ENCODE data around the gene SAMD4A.

The SAMD4A gene

DNA sequence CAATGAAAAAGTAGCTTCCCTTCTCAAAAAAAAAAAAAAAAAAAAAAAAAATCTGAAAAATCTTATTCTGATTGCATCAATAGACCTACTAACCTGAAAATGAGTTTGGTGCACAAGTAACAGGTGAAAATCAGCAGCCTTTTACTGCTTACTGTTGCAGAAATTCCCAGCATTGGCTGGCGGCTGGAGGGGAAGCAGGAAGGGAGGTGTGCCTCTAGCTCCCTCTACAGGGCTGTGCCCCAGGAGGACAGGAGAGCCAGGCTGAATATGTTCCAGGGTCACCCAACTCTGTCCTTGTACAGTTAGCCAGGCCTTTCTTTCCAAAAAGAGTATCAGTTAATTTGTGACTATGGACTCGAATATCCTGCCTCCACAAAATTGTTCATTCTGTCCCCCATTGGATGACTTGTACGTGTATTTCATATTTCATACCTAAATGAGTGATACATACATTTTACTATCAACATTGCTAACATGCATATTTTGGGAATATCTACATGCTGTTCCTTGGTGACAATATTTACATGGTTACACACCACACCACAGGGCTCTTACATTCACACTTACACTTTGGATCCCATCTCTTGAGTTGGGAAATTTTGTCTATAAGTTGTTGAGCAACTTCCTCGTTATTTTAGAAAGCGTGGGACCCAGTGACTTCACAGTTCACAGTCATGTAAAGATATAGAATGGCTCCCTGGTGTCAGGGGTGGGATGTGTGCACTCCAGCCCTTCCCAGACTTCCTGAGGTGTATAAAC, 124.8 kb downstream of the SAMD4A start:
- Histone ChIP-seq H3K36me3 (ENCODE audit: control insufficient read depth, low read depth, low read length) (no peaks in the 10 kb centered on the region), H3K27ac (ENCODE audit: low read length) (no peak overlapping the region), H3K9me3 (ENCODE audit: control insufficient read depth, low read depth, low read length) (no peaks in the 10 kb centered on the region), H3K27me3 (ENCODE audit: control insufficient read depth, insufficient read depth, low read length) (no peaks in the 10 kb centered on the region), H3K9ac (ENCODE audit: low read length) (no peak overlapping the region), H3K4me3 (ENCODE audit: low read length) (no peak overlapping the region), H3K4me1 (ENCODE audit: control insufficient read depth, low read depth, low read length) (no peaks in the 10 kb centered on the region)

DNA sequence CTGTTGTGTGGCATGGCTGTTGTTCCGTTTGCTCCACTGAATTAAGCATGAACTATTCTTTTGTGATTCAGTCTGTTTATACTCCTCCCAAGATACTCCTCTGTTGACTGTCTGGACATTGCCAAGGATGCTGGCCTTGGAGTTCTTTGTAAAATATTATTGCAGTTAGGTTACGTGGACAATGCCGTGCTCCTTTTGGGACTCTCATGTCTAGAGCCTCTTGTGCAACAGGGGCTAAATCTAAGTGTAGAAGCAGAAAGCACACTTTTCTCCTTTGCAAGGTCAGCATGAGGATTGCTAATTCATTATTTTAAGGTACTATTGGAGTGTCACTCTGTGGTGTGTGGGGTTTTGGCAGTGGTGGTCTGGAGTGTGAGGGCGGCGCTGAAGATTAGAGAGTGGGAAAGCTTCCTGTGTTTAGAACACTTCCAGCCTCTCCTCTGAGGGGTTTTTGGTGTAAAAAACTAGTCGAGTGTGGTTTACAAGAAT, 125.4 kb downstream of the SAMD4A start:
- no peak overlapping the region for H3K9ac ChIP-seq (ENCODE audit: low read length)
- H3K27ac ChIP-seq (ENCODE audit: low read length), result no peak overlapping the region
- no peaks in the 10 kb centered on the region for H3K9me3 ChIP-seq (ENCODE audit: control insufficient read depth, low read depth, low read length)
- no peaks in the 10 kb centered on the region for H3K36me3 ChIP-seq (ENCODE audit: control insufficient read depth, low read depth, low read length)
- no peaks in the 10 kb centered on the region for H3K4me1 ChIP-seq (ENCODE audit: control insufficient read depth, low read depth, low read length)
- no peak overlapping the region for H3K4me3 ChIP-seq (ENCODE audit: low read length)
- H3K27me3 ChIP-seq (ENCODE audit: control insufficient read depth, insufficient read depth, low read length), result no peaks in the 10 kb centered on the region

DNA sequence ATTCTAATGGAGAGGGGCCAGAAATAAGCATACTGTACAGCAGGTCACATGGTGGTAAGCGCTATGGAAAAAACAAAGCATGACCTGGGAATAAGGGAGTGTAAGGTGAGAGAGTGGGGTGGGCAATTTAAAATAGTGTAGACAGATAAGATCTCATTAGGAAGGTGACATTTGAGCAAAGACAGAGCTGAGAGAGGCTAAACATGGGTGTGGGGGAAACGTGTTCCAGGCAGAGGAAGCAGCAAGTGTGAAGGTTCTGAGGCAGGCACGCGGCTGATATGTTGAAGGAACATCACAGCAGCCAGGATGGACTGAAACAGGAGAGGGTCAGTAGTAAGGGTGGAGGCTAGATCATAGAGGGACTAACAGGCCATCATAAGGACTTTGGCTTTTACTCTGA, 126.8 kb downstream of the SAMD4A start:
- Histone ChIP-seq H3K36me3 (ENCODE audit: control insufficient read depth, low read depth, low read length) (no peaks in the 10 kb centered on the region), H3K4me3 (ENCODE audit: low read length) (no peak overlapping the region), H3K9ac (ENCODE audit: low read length) (no peak overlapping the region), H3K27me3 (ENCODE audit: control insufficient read depth, insufficient read depth, low read length) (no peaks in the 10 kb centered on the region), H3K9me3 (ENCODE audit: control insufficient read depth, low read depth, low read length) (no peaks in the 10 kb centered on the region), H3K4me1 (ENCODE audit: control insufficient read depth, low read depth, low read length) (no peaks in the 10 kb centered on the region), H3K27ac (ENCODE audit: low read length) (no peak overlapping the region)

GRCh38 chr14:54695196-54695595, 128.3 kb downstream of the SAMD4A start:
- Histone ChIP-seq H3K9me3 (ENCODE audit: control insufficient read depth, low read depth, low read length) (no peaks in the 10 kb centered on the region), H3K27me3 (ENCODE audit: control insufficient read depth, insufficient read depth, low read length) (no peaks in the 10 kb centered on the region), H3K9ac (ENCODE audit: low read length) (no peak overlapping the region)

DNA sequence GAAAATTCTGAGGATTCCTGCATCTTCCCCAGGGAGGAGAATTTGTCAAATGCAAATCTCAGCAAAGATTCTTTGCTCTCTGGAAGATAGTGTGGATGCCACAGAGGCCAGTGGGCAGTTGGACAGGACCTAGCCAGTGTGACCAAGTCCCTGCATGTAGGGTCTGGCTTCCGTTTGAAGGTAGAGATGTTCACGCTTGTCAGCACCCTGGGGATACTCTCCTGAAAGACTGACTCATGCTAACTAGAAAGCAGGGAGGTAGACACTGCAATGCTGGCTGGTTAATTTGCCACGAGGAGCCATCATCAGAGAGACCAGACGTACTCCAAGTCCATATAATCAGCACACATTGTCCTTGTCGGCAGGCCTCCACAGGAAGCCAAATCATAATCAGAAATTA, 130.1 kb downstream of the SAMD4A start:
- Histone ChIP-seq H3K4me3 (ENCODE audit: low read length) (no peak overlapping the region), H3K27me3 (ENCODE audit: control insufficient read depth, insufficient read depth, low read length) (no peaks in the 10 kb centered on the region), H3K27ac (ENCODE audit: low read length) (no peak overlapping the region), H3K9ac (ENCODE audit: low read length) (no peak overlapping the region), H3K4me1 (ENCODE audit: control insufficient read depth, low read depth, low read length) (no peaks in the 10 kb centered on the region), H3K9me3 (ENCODE audit: control insufficient read depth, low read depth, low read length) (no peaks in the 10 kb centered on the region), H3K36me3 (ENCODE audit: control insufficient read depth, low read depth, low read length) (no peaks in the 10 kb centered on the region)

More at GRCh38 chr14:54695196-54695595, 128.3 kb downstream of the SAMD4A start:
- H3K4me1 ChIP-seq (ENCODE audit: control insufficient read depth, low read depth, low read length), result no peaks in the 10 kb centered on the region
- H3K27ac ChIP-seq (ENCODE audit: low read length), result no peak overlapping the region
- H3K4me3 ChIP-seq (ENCODE audit: low read length), result no peak overlapping the region
- H3K36me3 ChIP-seq (ENCODE audit: control insufficient read depth, low read depth, low read length), result no peaks in the 10 kb centered on the region

GRCh38 chr14:54697803-54698202, 130.9 kb downstream of the SAMD4A start:
- no peaks in the 10 kb centered on the region for H3K4me1 ChIP-seq (ENCODE audit: control insufficient read depth, low read depth, low read length)
- H3K36me3 ChIP-seq (ENCODE audit: control insufficient read depth, low read depth, low read length), result no peaks in the 10 kb centered on the region

DNA sequence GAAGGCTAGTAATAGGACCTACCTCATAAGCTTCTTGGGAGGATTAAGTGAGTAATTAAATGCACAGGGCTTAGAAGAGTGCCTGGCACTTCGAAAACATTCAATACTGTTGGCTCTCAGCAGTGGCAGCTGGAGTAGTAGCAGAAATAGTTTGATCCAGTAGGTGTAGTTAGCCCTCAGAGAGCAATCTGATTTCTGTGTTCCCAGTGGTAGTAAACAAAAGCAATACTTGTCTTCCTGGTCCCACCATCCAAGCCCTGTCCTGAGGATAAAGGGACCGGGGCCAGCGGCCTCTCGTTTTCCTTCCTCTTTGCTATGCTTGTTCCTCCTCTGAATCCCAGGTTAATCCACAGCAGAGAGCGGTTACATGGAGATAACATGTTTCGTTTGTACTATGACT, 131.6 kb downstream of the SAMD4A start:
- Histone ChIP-seq H3K4me3 (ENCODE audit: low read length) (no peak overlapping the region), H3K9ac (ENCODE audit: low read length) (no peak overlapping the region), H3K9me3 (ENCODE audit: control insufficient read depth, low read depth, low read length) (no peaks in the 10 kb centered on the region), H3K27ac (ENCODE audit: low read length) (no peak overlapping the region), H3K27me3 (ENCODE audit: control insufficient read depth, insufficient read depth, low read length) (no peaks in the 10 kb centered on the region), H3K36me3 (ENCODE audit: control insufficient read depth, low read depth, low read length) (no peaks in the 10 kb centered on the region), H3K4me1 (ENCODE audit: control insufficient read depth, low read depth, low read length) (no peaks in the 10 kb centered on the region)

More at GRCh38 chr14:54697803-54698202, 130.9 kb downstream of the SAMD4A start:
- H3K9ac ChIP-seq (ENCODE audit: low read length), result no peak overlapping the region
- H3K27me3 ChIP-seq (ENCODE audit: control insufficient read depth, insufficient read depth, low read length), result no peaks in the 10 kb centered on the region
- no peak overlapping the region for H3K4me3 ChIP-seq (ENCODE audit: low read length)
- no peaks in the 10 kb centered on the region for H3K9me3 ChIP-seq (ENCODE audit: control insufficient read depth, low read depth, low read length)
- H3K27ac ChIP-seq (ENCODE audit: low read length), result no peak overlapping the region

DNA sequence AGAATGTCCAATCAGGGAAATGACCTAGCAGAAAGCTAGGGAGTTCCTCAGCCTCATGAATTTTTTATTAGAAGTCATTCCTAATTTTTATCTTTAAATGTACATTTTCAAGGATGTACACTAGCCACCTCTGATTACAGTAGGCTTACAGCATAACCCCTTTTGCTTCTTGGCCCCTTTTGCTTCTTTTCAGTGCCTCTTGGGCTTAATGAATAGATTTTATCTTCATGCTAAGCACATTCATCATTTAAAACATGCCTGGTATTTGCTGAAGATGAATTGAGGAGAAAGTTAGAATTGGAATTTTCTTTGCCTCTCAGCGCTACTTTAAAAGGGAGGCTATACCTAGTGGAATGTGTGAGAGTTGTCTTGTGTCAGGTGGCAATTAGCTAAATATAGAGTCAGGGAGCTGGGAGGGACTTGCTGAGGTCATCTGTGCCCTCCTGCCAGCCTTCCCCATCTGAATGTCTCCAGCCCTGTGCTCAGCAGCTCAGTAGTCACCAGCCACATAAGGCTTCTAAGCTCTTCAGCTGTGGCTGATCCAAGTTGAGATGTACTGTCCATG, 132.1 kb downstream of the SAMD4A start:
- H3K27ac ChIP-seq (ENCODE audit: low read length), result no peak overlapping the region
- no peak overlapping the region for H3K9ac ChIP-seq (ENCODE audit: low read length)
- H3K27me3 ChIP-seq (ENCODE audit: control insufficient read depth, insufficient read depth, low read length), result no peaks in the 10 kb centered on the region
- H3K4me3 ChIP-seq (ENCODE audit: low read length), result no peak overlapping the region
- H3K4me1 ChIP-seq (ENCODE audit: control insufficient read depth, low read depth, low read length), result no peaks in the 10 kb centered on the region
- H3K36me3 ChIP-seq (ENCODE audit: control insufficient read depth, low read depth, low read length), result no peaks in the 10 kb centered on the region
- H3K9me3 ChIP-seq (ENCODE audit: control insufficient read depth, low read depth, low read length), result no peaks in the 10 kb centered on the region

DNA sequence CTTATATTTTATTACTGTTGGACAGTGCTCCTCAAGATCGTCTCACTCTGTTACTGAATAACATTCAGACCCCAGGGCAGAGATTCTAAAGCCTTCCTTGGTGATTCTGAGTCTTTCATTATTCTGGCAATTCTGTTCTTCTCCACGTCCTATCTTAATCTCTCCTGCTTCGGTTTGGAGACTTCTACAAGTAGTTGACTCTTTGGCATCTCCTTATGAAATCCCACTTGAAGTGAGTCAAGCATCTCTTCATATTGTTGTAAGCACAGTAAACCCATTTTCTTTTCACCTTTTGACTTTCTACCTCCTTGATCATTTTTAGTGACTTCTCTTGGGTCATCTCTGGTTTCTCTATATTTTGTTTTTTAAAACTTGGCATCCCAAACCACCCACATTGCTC, 132.8 kb downstream of the SAMD4A start:
- no peaks in the 10 kb centered on the region for H3K36me3 ChIP-seq (ENCODE audit: control insufficient read depth, low read depth, low read length)
- no peak overlapping the region for H3K27ac ChIP-seq (ENCODE audit: low read length)
- no peaks in the 10 kb centered on the region for H3K27me3 ChIP-seq (ENCODE audit: control insufficient read depth, insufficient read depth, low read length)
- H3K9ac ChIP-seq (ENCODE audit: low read length), result no peak overlapping the region
- H3K9me3 ChIP-seq (ENCODE audit: control insufficient read depth, low read depth, low read length), result no peaks in the 10 kb centered on the region
- H3K4me1 ChIP-seq (ENCODE audit: control insufficient read depth, low read depth, low read length), result no peaks in the 10 kb centered on the region
- H3K4me3 ChIP-seq (ENCODE audit: low read length), result no peak overlapping the region

- H3K9me3 ChIP-seq (ENCODE audit: control insufficient read depth, low read depth, low read length), result no peaks in the 10 kb centered on the region
- no peak overlapping the region for H3K27ac ChIP-seq (ENCODE audit: low read length)
- H3K4me3 ChIP-seq (ENCODE audit: low read length), result no peak overlapping the region
- H3K36me3 ChIP-seq (ENCODE audit: control insufficient read depth, low read depth, low read length), result no peaks in the 10 kb centered on the region
- no peak overlapping the region for H3K9ac ChIP-seq (ENCODE audit: low read length)
- no peaks in the 10 kb centered on the region for H3K4me1 ChIP-seq (ENCODE audit: control insufficient read depth, low read depth, low read length)
- H3K27me3 ChIP-seq (ENCODE audit: control insufficient read depth, insufficient read depth, low read length), result no peaks in the 10 kb centered on the region
Observed at GRCh38 chr14:54700717-54701116, 133.8 kb downstream of the SAMD4A start.

- no peak overlapping the region for H3K4me3 ChIP-seq (ENCODE audit: low read length)
- no peak overlapping the region for H3K27ac ChIP-seq (ENCODE audit: low read length)
- no peaks in the 10 kb centered on the region for H3K4me1 ChIP-seq (ENCODE audit: control insufficient read depth, low read depth, low read length)
- no peak overlapping the region for H3K9ac ChIP-seq (ENCODE audit: low read length)
- H3K9me3 ChIP-seq (ENCODE audit: control insufficient read depth, low read depth, low read length), result no peaks in the 10 kb centered on the region
- no peaks in the 10 kb centered on the region for H3K27me3 ChIP-seq (ENCODE audit: control insufficient read depth, insufficient read depth, low read length)
- H3K36me3 ChIP-seq (ENCODE audit: control insufficient read depth, low read depth, low read length), result no peaks in the 10 kb centered on the region
Observed at GRCh38 chr14:54702014-54702491, 135.1 kb downstream of the SAMD4A start.

GRCh38 chr14:54702492-54702891, 135.6 kb downstream of the SAMD4A start:
- Histone ChIP-seq H3K9ac (ENCODE audit: low read length) (no peak overlapping the region), H3K4me1 (ENCODE audit: control insufficient read depth, low read depth, low read length) (no peaks in the 10 kb centered on the region), H3K27me3 (ENCODE audit: control insufficient read depth, insufficient read depth, low read length) (no peaks in the 10 kb centered on the region), H3K36me3 (ENCODE audit: control insufficient read depth, low read depth, low read length) (no peaks in the 10 kb centered on the region), H3K4me3 (ENCODE audit: low read length) (no peak overlapping the region), H3K27ac (ENCODE audit: low read length) (no peak overlapping the region), H3K9me3 (ENCODE audit: control insufficient read depth, low read depth, low read length) (no peaks in the 10 kb centered on the region)

Measured in iPS-18a (cell line).